Endothelial cell of umbilical vein (primary cell): Measurements from ENCODE around the gene CPSF7.

ENCODE experiments used
- EZH2 ChIP-seq: IDR thresholded peaks from 2 replicates; pipeline ENCODE4 v1.6.1; 2012; ENCODE audit warnings: borderline replicate concordance, low read depth, mild to moderate bottlenecking, moderate library complexity, low read length, inconsistent platforms; ENCODE audit not compliant: severe bottlenecking
- POLR2A ChIP-seq: IDR thresholded peaks from 2 replicates; pipeline ENCODE4 v1.6.1; 2012; ENCODE audit warnings: low read depth, mild to moderate bottlenecking, control low read depth, low read length
- TF ChIP-seq, protein P1 (sequence below), 2 donors: IDR thresholded peaks; 1 replicate in 1 of 2; 2 replicates in 1 of 2; pipeline ENCODE4 v1.5.1; 2011; ENCODE audit warnings: low read length in 2 of 2, mild to moderate bottlenecking in 2 of 2, moderate library complexity in 2 of 2, control low read depth in 1 of 2, inconsistent platforms in 1 of 2, low read depth in 1 of 2; ENCODE audit not compliant: insufficient read depth in 1 of 2; ENCODE audit errors: extremely low read depth in 1 of 2

DNA sequence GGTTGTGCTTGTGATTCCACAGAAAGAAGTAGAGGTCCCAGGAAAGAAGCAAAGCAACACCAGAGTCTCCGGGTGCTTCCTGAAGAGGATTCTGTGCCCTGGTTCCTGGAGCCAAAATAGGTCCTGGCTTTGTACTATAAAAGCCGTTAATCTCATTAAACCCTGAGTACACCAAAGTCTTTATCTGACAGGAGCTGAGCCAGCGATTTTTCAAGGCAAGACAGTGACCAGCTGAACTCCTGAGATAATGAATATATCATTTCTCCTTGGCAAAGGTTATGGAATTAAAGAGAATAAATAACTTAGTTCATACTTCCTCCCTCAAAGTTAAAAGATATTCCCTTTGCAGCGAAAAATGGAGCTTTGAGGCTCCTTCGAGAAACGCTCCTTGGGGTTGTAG lies 62.4 kb downstream of the CPSF7 start:
- TF ChIP-seq, protein P1, sequence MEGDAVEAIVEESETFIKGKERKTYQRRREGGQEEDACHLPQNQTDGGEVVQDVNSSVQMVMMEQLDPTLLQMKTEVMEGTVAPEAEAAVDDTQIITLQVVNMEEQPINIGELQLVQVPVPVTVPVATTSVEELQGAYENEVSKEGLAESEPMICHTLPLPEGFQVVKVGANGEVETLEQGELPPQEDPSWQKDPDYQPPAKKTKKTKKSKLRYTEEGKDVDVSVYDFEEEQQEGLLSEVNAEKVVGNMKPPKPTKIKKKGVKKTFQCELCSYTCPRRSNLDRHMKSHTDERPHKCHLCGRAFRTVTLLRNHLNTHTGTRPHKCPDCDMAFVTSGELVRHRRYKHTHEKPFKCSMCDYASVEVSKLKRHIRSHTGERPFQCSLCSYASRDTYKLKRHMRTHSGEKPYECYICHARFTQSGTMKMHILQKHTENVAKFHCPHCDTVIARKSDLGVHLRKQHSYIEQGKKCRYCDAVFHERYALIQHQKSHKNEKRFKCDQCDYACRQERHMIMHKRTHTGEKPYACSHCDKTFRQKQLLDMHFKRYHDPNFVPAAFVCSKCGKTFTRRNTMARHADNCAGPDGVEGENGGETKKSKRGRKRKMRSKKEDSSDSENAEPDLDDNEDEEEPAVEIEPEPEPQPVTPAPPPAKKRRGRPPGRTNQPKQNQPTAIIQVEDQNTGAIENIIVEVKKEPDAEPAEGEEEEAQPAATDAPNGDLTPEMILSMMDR (IDR thresholded peaks at IDR 0.05; ENCODE audit: extremely low read depth in 1 of 2, insufficient read depth in 1 of 2, low read depth in 1 of 2, low read length in 2 of 2), result no peak
- TF ChIP-seq POLR2A (no peak), EZH2 (no peak)
